Measurements from ENCODE around the gene EXOC3L4.
"Not testable (repeated sequence)": the region's sequence is repeated elsewhere in the genome, so short reads cannot be mapped to it uniquely, and the experiment has no call there.

EXOC3L4 gene

DNA sequence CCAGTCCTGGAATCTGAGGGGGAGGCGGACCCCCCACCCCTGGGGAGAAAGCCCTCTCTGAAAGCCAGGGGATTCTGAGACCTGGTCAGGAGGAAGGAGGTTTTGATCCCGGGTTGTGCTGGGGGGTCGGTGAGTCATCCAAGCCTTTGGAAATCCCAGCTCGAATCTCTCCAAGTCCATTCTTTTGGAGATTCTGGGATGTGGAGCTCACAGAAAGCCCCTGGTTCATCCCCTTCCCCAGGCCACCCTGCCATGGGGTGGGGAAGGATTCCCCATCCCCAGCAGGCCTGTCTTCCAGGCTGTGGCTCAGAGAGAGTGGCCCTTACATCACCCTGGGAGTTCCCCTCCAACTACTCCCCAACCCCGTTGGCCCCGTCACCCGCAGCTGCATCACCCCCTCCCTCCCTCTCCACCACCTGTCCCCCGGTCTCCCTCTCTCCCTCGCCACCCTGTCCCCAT is 14.3 kb downstream of the EXOC3L4 start:
- DNase-seq, result no peak

DNA sequence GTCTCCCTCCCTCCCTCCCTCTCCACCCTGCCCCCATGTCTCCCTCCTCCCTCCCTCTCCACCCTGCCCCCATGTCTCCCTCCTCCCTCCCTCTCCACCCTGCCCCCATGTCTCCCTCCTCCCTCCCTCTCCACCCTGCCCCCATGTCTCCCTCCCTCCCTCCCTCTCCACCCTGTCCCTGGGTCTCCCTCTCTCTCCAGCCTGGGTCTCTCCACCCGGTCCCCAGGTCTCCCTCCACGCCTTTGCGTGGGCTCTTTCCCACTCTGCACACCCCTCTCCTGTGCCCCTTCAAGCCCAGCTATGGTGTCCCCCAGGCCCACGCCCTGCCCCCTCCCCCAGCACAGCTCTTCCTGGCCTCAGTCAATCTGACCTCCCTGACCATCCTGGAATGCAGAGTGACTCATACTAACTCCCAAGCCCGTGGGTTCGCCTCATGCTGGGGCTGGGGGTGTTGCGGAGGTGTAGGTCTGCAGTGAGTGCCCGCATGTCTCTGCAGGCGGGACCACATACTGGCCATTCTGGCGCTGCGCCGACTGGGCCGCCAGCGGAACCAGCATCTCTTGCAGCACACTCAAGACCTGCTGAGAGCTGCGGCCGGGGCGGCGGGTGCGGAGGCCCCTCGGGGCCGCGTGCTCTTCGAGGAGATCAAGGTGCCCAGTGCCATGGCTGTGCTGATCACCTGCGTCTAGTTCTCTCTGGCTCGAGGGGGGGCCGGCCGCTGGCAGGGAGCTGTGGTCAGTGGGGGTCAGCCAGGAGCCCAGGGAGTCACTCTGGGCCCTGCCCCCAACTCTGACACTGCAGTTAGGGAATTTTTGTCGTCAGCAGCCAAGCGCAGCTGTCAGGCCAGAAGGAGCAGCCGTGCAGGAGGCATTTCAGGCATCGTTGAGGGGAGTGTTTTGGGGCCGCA is 15.3 kb downstream of the EXOC3L4 start:
- DNase-seq, result no peak

DNA sequence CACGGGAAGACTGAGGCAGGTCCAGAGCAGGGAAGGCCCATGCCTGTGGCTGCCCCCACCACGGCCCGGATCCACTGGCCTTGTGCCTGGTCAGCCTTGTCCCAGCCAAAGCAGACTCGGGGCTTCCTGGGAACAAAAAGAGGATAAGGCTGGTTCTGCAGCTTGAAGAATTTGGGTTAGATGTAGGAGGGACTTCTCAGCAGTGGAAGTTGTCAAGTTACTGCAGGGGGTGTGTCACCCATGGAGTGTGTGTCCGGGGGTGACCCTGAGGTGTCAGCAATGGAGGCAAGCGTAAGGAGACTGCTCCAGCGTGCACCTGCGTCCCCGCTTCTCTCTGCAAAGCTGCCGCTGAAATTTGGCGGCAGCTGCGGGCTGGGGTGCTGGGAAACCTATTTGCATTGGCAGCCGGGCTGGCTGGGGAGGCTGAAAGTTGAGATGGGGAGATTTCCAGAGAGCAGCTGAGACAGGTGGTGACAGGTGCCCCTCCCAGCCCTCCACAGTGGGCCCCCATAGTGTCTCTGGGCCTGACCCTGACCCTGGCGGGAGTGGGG is 16.2 kb downstream of the EXOC3L4 start:
- no peak for DNase-seq

DNA sequence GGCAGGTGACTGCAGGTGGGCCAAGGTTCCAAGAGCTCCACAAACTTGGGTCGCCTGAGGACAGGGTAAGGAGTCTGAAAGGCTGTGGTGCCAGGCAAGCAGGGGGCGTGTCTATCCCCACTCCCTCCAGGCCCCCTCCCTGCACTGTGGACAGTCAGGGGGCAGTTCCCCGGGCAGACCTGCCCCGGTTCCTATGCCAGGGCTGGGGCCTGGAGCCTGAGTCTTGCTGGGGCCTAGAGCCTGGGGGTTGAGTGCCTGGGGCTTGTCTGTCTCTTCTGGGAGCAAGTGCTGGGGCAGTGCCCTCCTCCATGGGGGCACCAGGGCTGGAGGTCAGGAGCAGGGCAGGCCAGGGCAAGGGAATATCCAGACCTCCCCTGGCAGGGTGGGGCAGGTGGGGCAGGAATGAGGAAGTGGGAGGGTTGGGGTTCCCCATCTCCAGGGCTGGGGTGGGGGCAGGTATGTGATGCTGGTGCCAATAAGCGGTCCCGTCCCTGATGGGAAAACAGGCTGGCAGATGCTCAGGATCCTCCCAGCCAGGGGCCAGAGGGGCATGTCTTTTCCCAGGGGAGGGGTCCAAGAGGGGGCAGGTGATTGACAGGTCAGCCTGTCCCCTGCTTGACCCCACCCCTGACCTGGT is 16.8 kb downstream of the EXOC3L4 start:
- DNase-seq, result no peak

DNA sequence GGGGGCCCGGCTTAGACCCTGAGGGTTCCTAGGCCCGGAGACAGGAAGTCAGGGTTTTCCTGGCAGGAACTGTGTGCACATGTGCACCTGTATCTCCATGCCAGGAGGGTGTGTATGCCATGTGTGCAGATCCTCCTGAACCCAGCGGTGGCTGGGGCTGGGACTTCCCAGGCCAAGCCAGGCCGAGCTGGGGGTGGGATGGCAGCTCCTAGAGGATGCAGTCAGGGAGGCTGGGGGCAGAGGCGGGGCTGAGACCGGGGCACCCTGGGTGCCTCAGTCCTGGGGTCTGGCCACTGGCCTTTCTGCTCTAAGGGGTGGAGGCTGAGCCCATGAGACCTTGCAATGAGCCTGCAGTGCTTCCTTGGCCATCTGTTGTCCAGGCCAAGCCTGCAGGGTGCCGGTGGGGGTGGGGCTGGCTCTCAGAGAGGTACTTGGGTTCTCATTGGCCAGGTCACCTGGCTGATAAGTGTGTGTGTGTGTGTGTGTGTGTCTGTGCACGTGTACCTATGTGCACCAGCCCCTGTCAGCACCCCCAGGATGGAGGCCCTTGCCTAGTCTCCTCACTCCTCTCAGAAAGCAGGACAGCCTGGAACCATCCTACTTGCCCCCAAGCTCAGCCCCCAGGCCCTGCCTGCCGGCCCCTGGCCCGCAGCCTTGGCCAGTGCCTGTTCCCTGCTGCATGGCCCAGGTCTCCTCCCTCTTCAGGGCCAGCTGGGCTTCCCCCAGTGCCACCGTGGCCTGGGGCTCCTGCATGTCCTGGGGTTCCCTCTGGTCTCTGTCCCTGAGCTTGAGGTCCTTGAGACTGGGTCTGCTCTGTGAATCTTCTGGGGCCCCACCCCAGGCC is 18.1 kb downstream of the EXOC3L4 start:
- no peak for DNase-seq

DNA sequence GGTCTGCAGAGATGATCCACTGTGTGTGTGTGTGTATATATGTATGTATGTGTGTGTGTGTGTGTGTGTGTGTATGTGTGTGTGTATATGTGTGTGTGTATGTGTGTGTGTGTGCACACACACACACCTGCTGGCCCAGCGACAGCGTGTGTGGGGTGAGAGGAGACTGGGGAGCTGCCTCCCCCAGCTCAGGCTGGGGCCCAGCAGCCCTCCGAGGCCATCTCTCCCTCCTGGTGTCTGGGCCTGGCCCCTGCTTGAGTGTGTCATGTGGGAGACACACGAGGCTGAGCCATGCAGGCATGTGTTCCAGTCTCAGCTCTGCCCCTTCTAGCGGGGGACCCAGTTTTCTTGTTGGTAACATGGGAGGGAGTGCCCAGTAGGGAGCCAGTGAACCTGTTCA is 18.8 kb downstream of the EXOC3L4 start:
- no peak for DNase-seq

DNA sequence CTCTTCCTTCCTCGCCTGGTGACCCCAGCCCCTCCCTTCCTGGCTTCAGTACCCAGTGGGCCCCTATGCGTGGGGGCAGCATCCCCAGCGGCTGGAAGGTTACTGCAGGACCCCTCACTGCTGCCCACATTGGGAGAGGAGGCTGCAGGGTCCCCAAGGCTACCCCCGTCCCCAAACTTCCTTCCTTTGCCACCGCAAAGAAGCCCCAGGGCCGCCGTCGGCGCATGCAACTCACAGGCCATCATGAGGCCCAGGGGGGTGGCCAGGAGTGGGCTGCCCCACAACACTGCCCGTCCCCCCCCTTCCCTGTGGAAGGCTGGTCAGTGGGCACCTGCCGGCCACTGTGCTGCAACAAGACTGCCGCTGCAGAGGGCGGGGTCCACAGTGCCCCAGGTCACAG is 19.2 kb downstream of the EXOC3L4 start:
- no peak for DNase-seq

DNA sequence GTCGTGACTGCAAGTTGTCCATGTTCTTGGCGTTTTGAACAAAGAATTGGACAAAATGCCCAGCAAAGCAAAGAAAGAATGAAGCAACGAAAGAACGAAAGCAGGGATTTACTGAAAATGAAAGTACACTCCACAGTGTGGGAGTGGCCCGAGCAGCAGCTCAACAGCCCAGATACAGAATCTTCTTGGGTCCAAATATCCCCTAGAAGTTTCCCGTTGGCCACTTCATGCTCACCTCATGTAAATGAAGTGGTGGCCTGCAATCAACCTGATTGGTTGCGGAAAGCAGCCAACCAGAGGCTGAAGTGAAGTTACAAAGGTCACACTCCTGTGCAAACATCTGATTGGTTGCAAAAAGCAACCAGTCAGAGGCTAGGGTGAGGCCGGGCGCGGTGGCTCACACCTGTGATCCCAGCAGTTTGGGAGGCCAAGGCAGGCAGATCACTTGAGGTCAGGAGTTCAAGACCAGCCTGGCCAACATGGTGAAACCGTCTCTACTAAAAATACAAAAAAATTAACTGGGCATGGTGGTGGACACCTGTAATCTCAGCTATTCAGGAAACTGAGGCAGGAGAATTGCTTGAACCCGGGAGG is 20.7 kb downstream of the EXOC3L4 start:
- not testable (repeated sequence) for DNase-seq

DNA sequence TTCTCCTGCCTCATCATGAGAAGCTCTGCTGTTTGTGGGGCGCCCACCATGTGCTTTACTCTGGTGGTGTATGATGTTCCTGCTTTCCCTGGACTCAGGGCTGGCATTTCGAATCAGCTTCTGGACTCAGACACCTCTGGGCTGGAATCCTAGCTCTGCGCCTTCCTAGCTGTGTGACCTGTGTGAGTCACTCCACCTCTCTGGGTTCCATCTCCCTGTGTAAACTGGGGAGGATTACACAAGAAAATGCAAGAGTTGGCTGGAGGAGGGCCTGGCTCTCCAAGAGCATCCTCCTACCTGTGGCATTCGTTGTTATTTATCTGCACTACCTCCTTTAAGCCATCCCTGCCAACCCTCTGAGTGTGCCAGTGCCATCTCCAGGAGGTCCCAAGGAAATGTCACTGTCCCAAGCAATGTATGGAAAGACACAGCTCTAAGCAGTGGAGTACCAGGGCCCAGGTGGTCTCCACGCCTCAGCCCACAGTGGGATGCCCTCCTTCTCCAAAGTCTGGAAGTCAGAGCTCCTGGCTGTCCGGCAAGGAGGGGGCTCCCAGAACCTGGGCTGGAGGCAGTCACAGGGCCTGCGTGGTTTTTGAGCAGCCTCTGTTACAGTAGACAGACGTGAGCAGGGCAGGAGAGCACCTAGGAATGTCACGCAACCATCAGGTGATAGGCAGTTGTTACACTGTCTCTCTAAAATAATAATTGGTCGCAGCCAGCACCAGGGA is 21.5 kb downstream of the EXOC3L4 start:
- no peak for DNase-seq

DNA sequence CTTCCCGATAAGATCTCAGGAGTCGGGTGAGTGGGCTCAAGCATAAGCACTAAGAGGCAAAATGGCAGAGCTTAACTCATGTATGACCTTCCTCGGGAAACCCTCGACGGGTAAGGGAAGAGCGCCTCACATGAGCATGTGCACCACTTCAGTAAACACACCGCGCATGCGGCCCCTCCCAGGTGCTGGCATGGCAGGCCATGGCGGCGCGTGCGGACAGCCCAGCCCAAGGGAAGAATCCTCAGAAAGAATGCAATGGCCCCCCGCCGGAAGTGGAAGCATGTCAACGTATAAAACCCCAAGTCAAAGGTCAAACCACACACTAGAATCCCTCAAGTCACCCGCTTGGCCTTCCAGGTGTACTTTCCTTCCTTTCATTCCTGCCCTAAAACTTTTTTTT is 22.1 kb downstream of the EXOC3L4 start:
- DNase-seq, result no peak

DNA sequence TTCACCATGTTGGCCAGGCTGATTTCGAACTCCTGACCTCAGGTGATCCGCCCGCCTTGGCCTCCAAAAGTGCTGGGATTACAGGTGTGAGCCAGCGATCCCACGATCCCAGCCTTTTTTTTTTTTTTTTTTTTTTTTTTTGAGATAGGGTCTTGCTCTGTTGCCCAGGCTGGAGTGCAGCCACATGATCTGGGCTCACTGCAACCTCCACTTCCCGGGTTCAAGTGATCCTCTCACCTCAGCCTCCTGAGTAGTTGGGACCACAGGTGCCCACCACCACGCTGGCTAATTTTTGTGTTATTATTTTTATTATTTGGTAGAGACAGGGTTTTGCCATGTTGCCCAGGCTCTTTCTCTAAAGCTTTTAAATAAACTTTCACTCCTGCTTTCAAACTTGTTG is 23.0 kb downstream of the EXOC3L4 start:
- not testable (repeated sequence) for DNase-seq

DNA sequence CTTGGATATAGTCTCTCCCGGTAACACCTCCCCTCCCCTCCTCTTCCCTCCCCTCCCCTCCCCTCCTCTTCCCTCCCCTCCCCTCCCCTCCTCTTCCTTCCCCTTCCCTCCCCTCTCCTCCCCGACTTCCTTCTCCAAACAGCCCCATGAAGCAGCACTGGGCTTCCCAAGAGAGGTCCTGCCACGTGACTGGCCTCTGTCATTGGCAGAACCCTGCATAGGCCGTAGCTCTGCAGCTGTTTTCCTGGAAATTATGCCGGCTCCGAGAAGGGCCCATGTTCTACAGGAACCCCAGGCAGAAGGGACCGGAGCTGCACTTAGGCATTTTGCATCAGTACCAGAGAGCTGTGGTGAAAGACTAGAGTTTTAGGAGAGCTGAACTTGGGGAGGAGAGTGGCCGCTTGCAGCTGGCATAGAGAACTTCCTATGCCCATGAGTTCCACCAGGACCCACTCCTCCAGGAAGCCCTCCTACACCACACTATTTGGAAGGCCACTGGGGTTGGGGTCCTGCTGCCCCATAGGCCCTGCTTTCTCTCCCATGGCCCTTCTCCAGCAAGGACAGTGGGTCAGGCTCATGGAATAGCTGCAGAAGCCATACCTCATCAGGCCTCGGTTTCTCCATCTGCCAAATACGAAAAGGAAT is 23.6 kb downstream of the EXOC3L4 start:
- DNase-seq, result no peak

DNA sequence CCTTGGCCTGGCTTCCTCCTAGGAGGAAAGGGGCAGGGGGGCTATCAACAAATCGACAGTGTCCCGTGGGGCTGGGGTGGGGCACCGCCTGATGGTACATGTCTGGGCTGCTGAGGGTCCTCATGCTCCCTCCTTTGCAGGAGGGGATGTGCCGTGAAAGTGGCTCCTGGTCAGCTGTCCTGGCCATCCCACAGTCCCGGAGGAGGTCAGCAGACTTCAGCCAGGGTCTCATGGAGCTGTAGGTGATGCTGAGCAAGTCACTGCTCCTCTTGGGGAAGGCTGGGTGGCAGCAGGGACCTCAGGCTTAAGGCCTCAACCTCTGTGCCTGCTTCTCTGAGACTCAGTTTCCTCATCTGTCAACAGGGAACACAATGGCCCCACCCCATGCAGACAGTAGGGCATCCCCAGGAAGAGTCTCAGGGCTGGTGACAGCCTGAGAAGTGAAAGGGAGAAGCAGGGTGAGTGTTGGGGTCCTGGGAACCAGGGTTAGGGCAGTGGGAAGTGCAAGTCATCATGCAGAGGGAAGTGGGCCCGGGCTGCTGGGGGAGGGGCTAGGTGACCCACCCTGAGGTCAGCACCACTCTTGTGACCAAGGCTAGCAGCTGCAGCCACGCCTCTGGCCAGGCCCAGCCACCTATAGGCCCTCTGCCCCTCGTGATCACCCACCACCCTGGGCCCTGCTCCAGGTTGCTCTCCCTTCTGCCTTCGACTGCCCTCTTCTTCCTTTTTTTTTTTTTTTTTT is 24.3 kb downstream of the EXOC3L4 start:
- DNase-seq, result no peak

DNA sequence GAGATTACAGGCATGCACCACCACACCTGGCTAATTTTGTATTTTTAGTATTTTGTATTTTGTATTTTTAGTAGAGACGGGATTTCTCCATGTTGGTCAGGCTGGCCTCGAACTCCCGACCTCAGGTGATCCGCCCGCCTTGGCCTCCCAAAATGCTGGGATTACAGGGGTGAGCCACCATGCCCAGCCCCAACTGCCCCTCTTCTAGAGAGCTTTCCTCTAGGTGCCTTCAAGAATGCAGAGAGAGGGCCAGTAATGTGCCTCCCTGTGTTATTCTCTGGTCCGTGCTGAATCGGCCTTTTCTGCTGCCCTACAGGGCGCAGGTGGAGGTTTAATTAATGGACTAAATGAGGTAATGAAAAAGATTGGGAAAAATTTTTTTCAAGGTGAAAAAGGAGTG is 25.0 kb downstream of the EXOC3L4 start:
- DNase-seq, result not testable (repeated sequence)

DNA sequence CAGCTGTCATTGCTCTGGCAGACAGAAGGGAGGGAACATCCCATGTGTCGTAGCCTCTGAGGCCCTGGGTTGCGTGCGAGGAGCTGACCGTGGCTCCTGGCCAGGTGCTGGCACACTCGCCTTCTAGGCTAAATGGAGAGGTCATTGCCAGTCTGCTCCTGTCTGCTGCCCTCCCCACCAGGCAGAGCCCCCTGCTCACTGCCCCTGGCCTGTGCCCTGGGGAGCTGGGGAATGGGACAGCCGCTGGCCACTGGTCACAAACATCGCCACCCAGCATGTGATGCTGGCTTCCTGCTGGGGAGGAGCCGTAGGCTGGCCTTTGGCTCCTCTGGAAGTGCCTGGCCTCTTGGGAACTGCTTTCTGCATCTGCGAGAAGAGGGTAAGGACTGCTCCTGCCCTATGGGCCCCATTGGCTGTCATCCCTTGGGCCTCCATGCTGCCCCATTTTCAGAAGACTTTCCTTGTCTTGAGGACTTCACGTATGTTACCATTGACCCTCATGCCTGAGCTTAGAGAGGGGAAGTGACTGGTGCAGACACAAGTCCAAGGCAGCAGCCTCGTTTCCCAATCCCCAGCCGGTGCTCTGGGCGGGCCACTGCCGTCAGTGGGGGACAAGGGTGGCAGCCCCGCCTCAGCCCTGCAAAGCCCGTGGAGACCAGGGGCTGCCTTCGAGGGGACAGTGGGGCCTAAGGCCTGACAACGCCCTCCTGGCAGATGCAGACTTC is 26.8 kb downstream of the EXOC3L4 start:
- no peak for DNase-seq

DNA sequence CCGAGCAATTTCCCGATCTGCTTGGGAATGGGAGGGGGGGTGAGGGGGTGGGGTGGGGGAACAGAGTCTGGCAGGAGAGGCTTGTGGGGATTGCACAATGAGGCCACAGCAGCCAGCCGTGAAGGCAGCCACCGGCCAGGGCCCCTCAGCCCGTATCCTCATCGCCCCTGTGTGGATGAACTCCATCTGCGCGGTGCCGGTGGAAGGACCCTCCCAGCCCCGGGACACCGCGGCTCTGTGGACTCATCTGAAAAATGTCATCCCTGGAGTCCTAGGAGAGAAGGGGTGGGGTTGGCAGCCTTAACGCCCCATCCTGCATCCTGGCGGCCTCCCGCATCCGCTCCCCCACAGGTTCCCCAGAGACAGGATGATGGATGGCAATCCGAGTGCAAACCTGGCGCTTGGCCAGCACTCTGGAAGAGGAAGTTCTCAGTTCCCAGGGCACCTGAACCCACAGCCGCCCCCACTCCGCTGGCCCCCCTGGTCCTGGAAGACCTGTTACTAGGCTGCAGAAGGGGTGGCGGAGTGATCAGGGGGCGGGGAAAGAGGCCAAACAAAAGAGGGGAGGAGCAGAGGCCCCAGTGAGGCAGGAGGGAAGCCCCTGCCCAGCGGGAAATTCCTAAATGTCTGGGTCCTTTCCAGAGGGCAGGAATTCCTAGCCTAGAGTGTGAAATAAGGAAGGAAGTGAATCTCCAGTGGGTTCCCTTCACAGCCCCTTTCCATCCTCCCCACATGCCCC is 27.5 kb downstream of the EXOC3L4 start:
- no peak for DNase-seq

DNA sequence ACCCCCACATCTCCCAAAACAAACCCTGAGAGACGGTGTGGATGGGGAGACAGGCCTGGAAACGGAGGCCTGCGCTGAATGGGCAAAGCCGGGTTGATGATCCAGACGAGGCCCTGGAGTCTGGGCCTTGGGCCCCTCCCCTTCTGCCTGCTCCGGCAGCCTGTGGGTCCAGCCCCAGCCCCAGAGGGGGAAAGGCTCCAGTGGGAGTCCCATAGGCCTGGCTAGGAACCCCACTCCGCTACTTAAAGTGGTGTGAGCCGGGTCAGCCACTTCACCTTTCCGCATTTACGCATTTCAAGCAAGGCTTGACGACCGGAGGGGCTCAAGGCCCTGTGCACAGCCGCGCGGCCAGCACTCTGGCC is 28.0 kb downstream of the EXOC3L4 start:
- DNase-seq, result no peak

DNA sequence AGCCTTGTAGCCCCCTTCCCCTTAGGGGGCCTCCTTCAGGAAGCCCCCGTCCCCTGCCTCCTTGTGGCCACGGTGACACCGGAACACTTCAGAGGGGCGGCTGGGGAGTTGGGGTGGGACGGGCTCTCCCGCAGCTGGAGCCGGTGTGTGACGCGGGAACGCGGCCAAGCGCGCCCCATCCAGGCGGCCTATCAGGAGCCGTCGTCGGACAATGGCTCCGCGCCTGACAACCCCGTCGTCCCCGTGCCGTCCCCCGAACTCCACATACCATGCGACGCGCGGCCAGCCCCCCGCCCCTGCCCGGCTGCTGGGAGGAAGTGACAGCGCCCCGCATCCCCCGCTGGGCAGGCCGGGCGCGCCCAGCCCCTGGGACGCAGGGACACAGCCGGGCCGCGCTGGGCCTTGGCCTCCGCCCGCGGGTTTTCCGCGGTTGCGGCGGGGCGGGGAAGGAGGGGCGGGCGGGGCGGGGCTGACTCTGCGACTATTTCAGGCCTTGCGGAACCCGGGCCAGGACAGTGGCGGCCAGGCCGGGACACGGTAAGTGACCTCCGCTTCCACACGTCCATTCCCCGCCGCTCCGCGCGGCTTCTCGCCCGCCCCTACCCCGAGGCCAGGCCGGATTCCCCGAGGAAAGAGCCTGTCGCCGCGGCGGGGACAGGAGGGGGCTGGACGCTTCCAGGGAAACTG is 28.6 kb downstream of the EXOC3L4 start, which contains the start of gene TNFAIP2:
Gene TNFAIP2 (plus strand): TSS at position 515 of the 687 bp plus-strand sequence. CDS start 2,997 bp downstream, outside the sequence.
- no peak for DNase-seq
